Panc1 (cell line): ENCODE results near the gene CDKAL1. TPM values are rescaled to one million over a fixed set of nuclear protein-coding genes. Genes with fewer than 3 reads are reported as not detected.

Experiments used
- ATAC-seq: fragments of 200-7000 bp; cut with Tn5 transposase; 2 replicates; pipeline ENCODE4 v1.9.1; 2020; ENCODE audit warnings: mild to moderate bottlenecking, moderate library complexity
- BruUV-seq: library from RNA; stranded (reverse); fragments of 400-500 nt; replicated peaks from 2 replicates; lab custom pipeline; 2021; lab: Mats Ljungman, UMichigan
- CTCF ChIA-PET: fragments of 300-600 bp; sonication (Branson Sonifier 250); formaldehyde crosslinking; loops from one replicate; lab custom pipeline; 2022; ENCODE audit warnings: antibody characterized with exemption; lab: Charles Lee
- POLR2A ChIA-PET: fragments of 300-600 bp; sonication (Branson Sonifier 250); formaldehyde crosslinking; loops from one replicate; lab custom pipeline; 2022; ENCODE audit warnings: antibody characterized with exemption; lab: Charles Lee
- DNase-seq: peaks from one replicate; pipeline ENCODE4 v3.0.0-alpha.2; 2010; ENCODE audit warnings: low read depth, low spot score
- H3K27ac ChIP-seq: 2 replicates; pipeline ENCODE4 v1.5.1; 2011; ENCODE audit warnings: mild to moderate bottlenecking, low read length, inconsistent platforms
- H3K27me3 ChIP-seq: fragments of 200-500 bp; sonication (Bioruptor generic); 2 replicates; pipeline ENCODE4 v1.6.0; 2014; ENCODE audit warnings: low read length, inconsistent platforms; ENCODE audit not compliant: control insufficient read depth, insufficient read depth
- H3K36me3 ChIP-seq: fragments of 200-500 bp; sonication (Bioruptor generic); 2 replicates; pipeline ENCODE4 v1.5.1; 2014; ENCODE audit warnings: inconsistent platforms, mild to moderate bottlenecking, low read length, moderate library complexity; ENCODE audit not compliant: control insufficient read depth, insufficient read depth
- H3K4me1 ChIP-seq: 2 replicates; pipeline ENCODE4 v1.5.1; 2011; ENCODE audit warnings: inconsistent platforms, mild to moderate bottlenecking, low read length, moderate library complexity; ENCODE audit not compliant: control insufficient read depth, insufficient read depth
- H3K4me3 ChIP-seq, 2 experiments: 2 replicates each; pipeline ENCODE4 v1.5.1; 2011 to 2012; ENCODE audit warnings: low read depth in 2 of 2, low read length in 2 of 2, mild to moderate bottlenecking in 2 of 2, inconsistent platforms in 1 of 2, moderate library complexity in 1 of 2
- H3K9me3 ChIP-seq: fragments of 200-500 bp; sonication (Bioruptor generic); 2 replicates; pipeline ENCODE4 v1.5.1; 2014; ENCODE audit warnings: low read depth, mild to moderate bottlenecking, inconsistent platforms, low read length, moderate library complexity; ENCODE audit not compliant: control insufficient read depth, insufficient read depth
- POLR2AphosphoS5 ChIP-seq: IDR thresholded peaks from 2 replicates; pipeline ENCODE4 v1.6.1; 2012; ENCODE audit warnings: mild to moderate bottlenecking, low read depth, low read length, moderate library complexity
- SIN3A ChIP-seq: IDR thresholded peaks from 2 replicates; pipeline ENCODE4 v1.6.1; 2012; ENCODE audit warnings: low read depth, mild to moderate bottlenecking, low read length, moderate library complexity, borderline replicate concordance; ENCODE audit not compliant: insufficient read depth
- TCF7L2 ChIP-seq: IDR thresholded peaks from 2 replicates; pipeline ENCODE4 v1.6.1; 2011; ENCODE audit warnings: mild to moderate bottlenecking, low read depth, low read length, inconsistent platforms
- in situ Hi-C: cut with HindIII; loops from 2 replicates; pipeline ENCODE4 v1.10.0; 2016; ENCODE audit warnings: low sequenced_read_pairs, low pct_unique_long_range_greater_than_20kb
- intact Hi-C: fragments of 100-400 bp; cut with micrococcal nuclease; formaldehyde crosslinking; loops from one replicate; pipeline ENCODE4 v1.10.0; 2022; ENCODE audit not compliant: unreplicated experiment
- total RNA-seq: library from RNA; stranded (reverse); gene quantifications from one replicate; pipeline ENCODE4 v1.2.1, GENCODE V29; 2021; ENCODE audit not compliant: unreplicated experiment
- TF ChIP-seq, protein P1 (sequence below): fragments of 450-650 bp; IDR thresholded peaks from 2 replicates; pipeline ENCODE4 v1.5.1; 2017; ENCODE audit warnings: mild to moderate bottlenecking
- TF ChIP-seq, protein P2 (sequence below), 2 experiments: IDR thresholded peaks; 2 replicates each; pipeline ENCODE4 v1.6.1; 2011 to 2012; ENCODE audit warnings: low read depth in 2 of 2, control low read depth in 1 of 2, low read length in 1 of 2, mild to moderate bottlenecking in 1 of 2, moderate library complexity in 1 of 2; ENCODE audit not compliant: insufficient read depth in 1 of 2

CDKAL1 gene
- total RNA-seq, 1 experiment from 2014 or later, result 14.5 TPM

DNA sequence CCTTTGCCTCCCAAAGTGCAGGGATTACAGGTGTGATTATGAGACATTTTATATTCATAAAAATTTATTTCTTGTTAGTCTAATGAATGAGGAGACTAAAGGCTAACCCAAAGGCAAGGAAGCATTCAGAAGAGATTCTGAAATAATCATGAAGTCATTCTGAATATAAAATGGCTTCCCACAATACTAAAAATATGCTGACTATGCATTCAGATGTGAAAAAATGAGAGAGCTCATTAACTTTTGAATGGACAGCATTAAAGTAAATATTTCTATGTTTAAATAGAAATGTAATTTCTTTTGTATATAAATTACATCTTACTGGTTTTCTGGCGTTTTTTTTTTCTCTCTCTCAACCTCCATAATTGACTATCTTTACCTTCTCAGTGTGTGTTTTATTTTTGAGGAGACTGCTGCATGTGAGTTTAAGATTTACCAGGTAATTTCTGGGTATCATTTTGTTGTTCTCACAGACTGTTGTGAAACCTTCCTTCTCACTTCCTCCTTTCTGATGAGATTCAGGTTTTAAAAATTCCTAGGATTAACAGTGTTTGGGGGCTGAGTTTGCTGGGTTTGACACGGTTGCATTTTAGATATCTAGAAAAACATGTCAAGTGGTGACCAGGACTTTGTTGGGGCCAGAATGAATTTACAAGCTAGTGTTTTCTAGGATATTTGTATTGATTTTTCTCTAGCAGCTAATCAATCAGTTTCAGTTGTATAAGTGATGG, 316.6 kb downstream of the CDKAL1 start:
- Histone ChIP-seq H3K4me3 (no peak overlapping the region), H3K9me3 (no peaks in the 10 kb centered on the region), H3K27me3 (no peaks in the 10 kb centered on the region), H3K36me3 (no peaks in the 10 kb centered on the region), H3K27ac (no peak overlapping the region), H3K4me1 (no peaks in the 10 kb centered on the region)
- TF ChIP-seq, protein P1, sequence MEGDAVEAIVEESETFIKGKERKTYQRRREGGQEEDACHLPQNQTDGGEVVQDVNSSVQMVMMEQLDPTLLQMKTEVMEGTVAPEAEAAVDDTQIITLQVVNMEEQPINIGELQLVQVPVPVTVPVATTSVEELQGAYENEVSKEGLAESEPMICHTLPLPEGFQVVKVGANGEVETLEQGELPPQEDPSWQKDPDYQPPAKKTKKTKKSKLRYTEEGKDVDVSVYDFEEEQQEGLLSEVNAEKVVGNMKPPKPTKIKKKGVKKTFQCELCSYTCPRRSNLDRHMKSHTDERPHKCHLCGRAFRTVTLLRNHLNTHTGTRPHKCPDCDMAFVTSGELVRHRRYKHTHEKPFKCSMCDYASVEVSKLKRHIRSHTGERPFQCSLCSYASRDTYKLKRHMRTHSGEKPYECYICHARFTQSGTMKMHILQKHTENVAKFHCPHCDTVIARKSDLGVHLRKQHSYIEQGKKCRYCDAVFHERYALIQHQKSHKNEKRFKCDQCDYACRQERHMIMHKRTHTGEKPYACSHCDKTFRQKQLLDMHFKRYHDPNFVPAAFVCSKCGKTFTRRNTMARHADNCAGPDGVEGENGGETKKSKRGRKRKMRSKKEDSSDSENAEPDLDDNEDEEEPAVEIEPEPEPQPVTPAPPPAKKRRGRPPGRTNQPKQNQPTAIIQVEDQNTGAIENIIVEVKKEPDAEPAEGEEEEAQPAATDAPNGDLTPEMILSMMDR, result no peak
- no peak for TF ChIP-seq TCF7L2
- no peak for TF ChIP-seq POLR2AphosphoS5
- no peak for TF ChIP-seq SIN3A
- TF ChIP-seq, protein P2, sequence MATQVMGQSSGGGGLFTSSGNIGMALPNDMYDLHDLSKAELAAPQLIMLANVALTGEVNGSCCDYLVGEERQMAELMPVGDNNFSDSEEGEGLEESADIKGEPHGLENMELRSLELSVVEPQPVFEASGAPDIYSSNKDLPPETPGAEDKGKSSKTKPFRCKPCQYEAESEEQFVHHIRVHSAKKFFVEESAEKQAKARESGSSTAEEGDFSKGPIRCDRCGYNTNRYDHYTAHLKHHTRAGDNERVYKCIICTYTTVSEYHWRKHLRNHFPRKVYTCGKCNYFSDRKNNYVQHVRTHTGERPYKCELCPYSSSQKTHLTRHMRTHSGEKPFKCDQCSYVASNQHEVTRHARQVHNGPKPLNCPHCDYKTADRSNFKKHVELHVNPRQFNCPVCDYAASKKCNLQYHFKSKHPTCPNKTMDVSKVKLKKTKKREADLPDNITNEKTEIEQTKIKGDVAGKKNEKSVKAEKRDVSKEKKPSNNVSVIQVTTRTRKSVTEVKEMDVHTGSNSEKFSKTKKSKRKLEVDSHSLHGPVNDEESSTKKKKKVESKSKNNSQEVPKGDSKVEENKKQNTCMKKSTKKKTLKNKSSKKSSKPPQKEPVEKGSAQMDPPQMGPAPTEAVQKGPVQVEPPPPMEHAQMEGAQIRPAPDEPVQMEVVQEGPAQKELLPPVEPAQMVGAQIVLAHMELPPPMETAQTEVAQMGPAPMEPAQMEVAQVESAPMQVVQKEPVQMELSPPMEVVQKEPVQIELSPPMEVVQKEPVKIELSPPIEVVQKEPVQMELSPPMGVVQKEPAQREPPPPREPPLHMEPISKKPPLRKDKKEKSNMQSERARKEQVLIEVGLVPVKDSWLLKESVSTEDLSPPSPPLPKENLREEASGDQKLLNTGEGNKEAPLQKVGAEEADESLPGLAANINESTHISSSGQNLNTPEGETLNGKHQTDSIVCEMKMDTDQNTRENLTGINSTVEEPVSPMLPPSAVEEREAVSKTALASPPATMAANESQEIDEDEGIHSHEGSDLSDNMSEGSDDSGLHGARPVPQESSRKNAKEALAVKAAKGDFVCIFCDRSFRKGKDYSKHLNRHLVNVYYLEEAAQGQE (IDR thresholded peaks at IDR 0.05; ENCODE audit: insufficient read depth in 1 of 2, low read depth in 2 of 2, low read length in 1 of 2), result no peak
- ChIA-PET CTCF (no interaction called here), POLR2A (no interaction called here)
- DNase-seq, result no peak
- intact Hi-C loops (no loop called here), in situ Hi-C loops (no loop called here)
- no peak for ATAC-seq
- BruUV-seq, result no TSS peak

DNA sequence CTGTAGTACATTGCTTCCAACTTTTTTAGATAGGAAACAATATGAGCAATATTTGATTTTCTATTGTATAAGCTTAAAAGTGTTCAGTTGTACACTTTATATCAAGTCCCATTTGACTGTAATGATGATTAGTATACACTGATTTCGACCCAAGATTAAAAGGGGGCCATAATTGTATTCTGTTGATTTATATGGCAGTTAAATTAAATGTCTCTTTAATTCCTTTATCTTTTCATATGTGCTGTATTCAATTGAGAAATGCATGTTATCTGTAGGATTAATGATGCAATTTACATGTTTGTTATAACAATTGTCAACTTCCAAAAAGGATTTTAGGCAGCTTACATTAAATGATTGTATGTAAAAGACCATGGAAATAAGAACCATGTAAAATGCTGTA, 317.5 kb downstream of the CDKAL1 start:
- no peak overlapping the region for H3K4me3 ChIP-seq
- in situ Hi-C loops, result no loop called here
- H3K4me1 ChIP-seq, result no peaks in the 10 kb centered on the region
- ChIA-PET CTCF (no interaction called here), POLR2A (no interaction called here)
- H3K27me3 ChIP-seq, result no peaks in the 10 kb centered on the region
- H3K9me3 ChIP-seq, result no peaks in the 10 kb centered on the region
- ATAC-seq (no peak), DNase-seq (no peak)
- intact Hi-C loops, result no loop called here
- H3K36me3 ChIP-seq, result no peaks in the 10 kb centered on the region
- TF ChIP-seq POLR2AphosphoS5 (no peak), SIN3A (no peak), TCF7L2 (no peak)
- TF ChIP-seq, protein P2 (IDR thresholded peaks at IDR 0.05; ENCODE audit: insufficient read depth in 1 of 2, low read depth in 2 of 2, low read length in 1 of 2), result no peak
- TF ChIP-seq, protein P1, result no peak
- BruUV-seq, result no TSS peak
- H3K27ac ChIP-seq, result no peak overlapping the region
